Measurements from ENCODE around the gene SORCS2. TPM values are rescaled to one million over a fixed set of nuclear protein-coding genes. Genes with fewer than 3 reads are reported as not detected.

SORCS2 gene
- total RNA-seq, 1 donor from 2014 or later = 13.8 TPM

DNA sequence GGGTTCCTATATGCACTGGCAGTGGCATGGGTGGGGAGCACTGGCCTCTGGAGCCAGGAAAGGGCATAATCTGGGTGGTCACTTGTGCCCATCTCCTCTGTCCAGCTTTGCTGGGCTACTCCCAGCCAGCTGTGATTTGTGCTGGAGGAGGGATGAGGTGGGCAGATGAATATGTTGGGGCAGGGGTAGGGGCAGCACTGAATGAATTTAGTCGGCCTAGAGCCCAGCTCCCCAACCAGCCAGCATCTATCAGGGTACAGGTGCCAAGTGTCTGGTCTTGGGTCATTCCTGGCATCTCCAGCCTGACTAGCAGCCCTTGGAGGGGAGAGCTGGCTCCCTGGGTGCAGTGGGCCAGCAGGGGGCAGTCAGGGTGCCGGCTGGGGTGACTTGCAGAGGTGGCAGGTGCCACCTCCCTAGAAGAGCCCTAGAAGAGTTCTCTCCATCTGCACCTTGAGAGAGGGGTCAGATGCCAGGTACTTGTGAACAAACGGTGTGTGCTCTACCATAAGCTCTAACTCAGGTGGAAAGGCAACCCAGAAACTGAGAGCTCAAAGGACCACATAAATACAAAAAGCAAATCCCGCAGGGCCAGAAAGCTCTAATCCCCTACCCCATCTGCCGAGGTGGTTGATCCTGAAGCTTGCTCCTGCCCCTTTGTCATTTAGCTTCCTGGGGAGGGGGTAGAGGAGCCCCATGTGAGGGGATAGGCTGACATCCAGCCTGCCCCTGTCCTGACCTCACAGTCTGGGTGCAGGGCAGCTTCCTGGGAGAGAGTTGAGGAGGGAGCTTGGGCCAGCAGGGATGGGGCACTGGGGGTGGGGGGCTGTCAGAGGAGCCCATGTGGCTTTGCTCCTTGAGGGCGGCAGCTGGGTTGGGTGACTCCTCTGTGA lies 2.2 kb downstream of the SORCS2 start:
- Histone ChIP-seq H3K9me3 (ENCODE audit: insufficient read depth, low read depth, low read length) (no peaks in the 10 kb centered on the region), H3K9ac (ENCODE audit: low read length) (peak overlapping the region; percentile 81), H3K79me2 (ENCODE audit: insufficient read depth, low read length) (peaks cover 51% of the 10 kb centered on the region), H3K4me1 (ENCODE audit: insufficient read depth, low read length) (peaks cover 48% of the 10 kb centered on the region), H3K4me3 (ENCODE audit: insufficient read depth, low read depth, low read length) (peak overlapping the region; percentile 79), H3K4me2 (ENCODE audit: low read length) (peak overlapping the region; percentile 98), H3K27ac (ENCODE audit: low read depth, low read length) (no peak overlapping the region), H4K20me1 (ENCODE audit: insufficient read depth, low read length) (peaks cover 30% of the 10 kb centered on the region), H2AFZ (ENCODE audit: low read depth, low read length) (no peak overlapping the region), H3K36me3 (ENCODE audit: insufficient read depth, low read length) (no peaks in the 10 kb centered on the region), H3K27me3 (ENCODE audit: insufficient read depth, low read length) (peaks cover 8% of the 10 kb centered on the region)
- H3K27ac Mint-ChIP-seq (ENCODE audit: unreplicated experiment) = peak overlapping the region; percentile 58
- peak overlapping the region; percentile 87 for H3K4me3 Mint-ChIP-seq (ENCODE audit: unreplicated experiment)
- H3K36me3 Mint-ChIP-seq (ENCODE audit: low read depth, unreplicated experiment) = peaks cover 3% of the 10 kb centered on the region
- FAIRE-seq (no peak), DNase-seq (ENCODE audit: low read depth) (no peak)
- TF ChIP-seq EZH2 (IDR thresholded peaks at IDR 0.05; ENCODE audit: insufficient read depth, low read length) = no peak
- TF ChIP-seq, protein P1, sequence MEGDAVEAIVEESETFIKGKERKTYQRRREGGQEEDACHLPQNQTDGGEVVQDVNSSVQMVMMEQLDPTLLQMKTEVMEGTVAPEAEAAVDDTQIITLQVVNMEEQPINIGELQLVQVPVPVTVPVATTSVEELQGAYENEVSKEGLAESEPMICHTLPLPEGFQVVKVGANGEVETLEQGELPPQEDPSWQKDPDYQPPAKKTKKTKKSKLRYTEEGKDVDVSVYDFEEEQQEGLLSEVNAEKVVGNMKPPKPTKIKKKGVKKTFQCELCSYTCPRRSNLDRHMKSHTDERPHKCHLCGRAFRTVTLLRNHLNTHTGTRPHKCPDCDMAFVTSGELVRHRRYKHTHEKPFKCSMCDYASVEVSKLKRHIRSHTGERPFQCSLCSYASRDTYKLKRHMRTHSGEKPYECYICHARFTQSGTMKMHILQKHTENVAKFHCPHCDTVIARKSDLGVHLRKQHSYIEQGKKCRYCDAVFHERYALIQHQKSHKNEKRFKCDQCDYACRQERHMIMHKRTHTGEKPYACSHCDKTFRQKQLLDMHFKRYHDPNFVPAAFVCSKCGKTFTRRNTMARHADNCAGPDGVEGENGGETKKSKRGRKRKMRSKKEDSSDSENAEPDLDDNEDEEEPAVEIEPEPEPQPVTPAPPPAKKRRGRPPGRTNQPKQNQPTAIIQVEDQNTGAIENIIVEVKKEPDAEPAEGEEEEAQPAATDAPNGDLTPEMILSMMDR (IDR thresholded peaks at IDR 0.05; ENCODE audit: insufficient read depth, low read depth, low read length) = peak; percentile 35
- H3K4me1 Mint-ChIP-seq (ENCODE audit: low read depth, unreplicated experiment) = peaks cover 44% of the 10 kb centered on the region
- peaks cover 22% of the 10 kb centered on the region for H3K27me3 Mint-ChIP-seq (ENCODE audit: low read depth, unreplicated experiment)
- peaks cover 2% of the 10 kb centered on the region for H3K9me3 Mint-ChIP-seq (ENCODE audit: unreplicated experiment)

DNA sequence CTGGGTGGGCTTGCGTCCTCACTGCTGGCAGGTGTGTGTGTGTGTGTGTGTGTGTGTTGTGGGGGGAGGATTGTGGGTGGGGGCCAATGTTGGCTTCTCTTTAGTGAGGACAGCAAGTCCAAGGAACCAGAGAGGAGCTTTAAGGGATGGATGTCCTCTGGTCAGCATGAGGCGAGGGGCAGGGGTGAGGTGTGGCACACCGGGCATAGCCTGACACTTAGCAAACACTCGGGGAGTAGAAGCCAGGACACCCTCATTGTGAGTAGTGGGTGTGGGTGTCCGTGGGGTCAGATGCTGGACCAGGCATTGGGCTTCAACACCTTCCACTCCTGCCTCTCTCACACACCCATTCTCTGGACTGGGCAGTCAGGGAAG lies 2.8 kb downstream of the SORCS2 start:
- peaks cover 44% of the 10 kb centered on the region for H3K4me1 Mint-ChIP-seq (ENCODE audit: low read depth, unreplicated experiment)
- no peak overlapping the region for H3K4me3 Mint-ChIP-seq (ENCODE audit: unreplicated experiment)
- H3K27me3 ChIP-seq (ENCODE audit: insufficient read depth, low read length) = peaks cover 2% of the 10 kb centered on the region
- peaks cover 3% of the 10 kb centered on the region for H3K36me3 Mint-ChIP-seq (ENCODE audit: low read depth, unreplicated experiment)
- H3K9me3 Mint-ChIP-seq (ENCODE audit: unreplicated experiment) = peaks cover 2% of the 10 kb centered on the region
- H3K4me3 ChIP-seq (ENCODE audit: insufficient read depth, low read depth, low read length) = no peak overlapping the region
- H4K20me1 ChIP-seq (ENCODE audit: insufficient read depth, low read length) = peaks cover 29% of the 10 kb centered on the region
- H3K9ac ChIP-seq (ENCODE audit: low read length) = no peak overlapping the region
- peaks cover 48% of the 10 kb centered on the region for H3K4me1 ChIP-seq (ENCODE audit: insufficient read depth, low read length)
- no peak overlapping the region for H3K27ac Mint-ChIP-seq (ENCODE audit: unreplicated experiment)
- FAIRE-seq (no peak), DNase-seq (ENCODE audit: low read depth) (no peak)
- no peak overlapping the region for H3K27ac ChIP-seq (ENCODE audit: low read depth, low read length)
- no peaks in the 10 kb centered on the region for H3K36me3 ChIP-seq (ENCODE audit: insufficient read depth, low read length)
- peaks cover 56% of the 10 kb centered on the region for H3K79me2 ChIP-seq (ENCODE audit: insufficient read depth, low read length)
- H3K27me3 Mint-ChIP-seq (ENCODE audit: low read depth, unreplicated experiment) = peaks cover 16% of the 10 kb centered on the region
- H3K4me2 ChIP-seq (ENCODE audit: low read length) = peak overlapping the region; percentile 98
- no peaks in the 10 kb centered on the region for H3K9me3 ChIP-seq (ENCODE audit: insufficient read depth, low read depth, low read length)
- TF ChIP-seq, protein P1 (IDR thresholded peaks at IDR 0.05; ENCODE audit: insufficient read depth, low read depth, low read length) = no peak
- TF ChIP-seq EZH2 (IDR thresholded peaks at IDR 0.05; ENCODE audit: insufficient read depth, low read length) = no peak
- no peak overlapping the region for H2AFZ ChIP-seq (ENCODE audit: low read depth, low read length)

Measured in astrocyte (in vitro differentiated cells and primary cell).